H1 (cell line): ENCODE results near the gene CNTN5. TPM values are rescaled to one million over a fixed set of nuclear protein-coding genes. Genes with fewer than 3 reads are reported as not detected.

Experiments
- GABPA ChIP-seq: IDR thresholded peaks from 2 replicates; pipeline ENCODE4 v1.6.1; 2011; ENCODE audit warnings: mild to moderate bottlenecking, low read length, moderate library complexity, borderline replicate concordance; ENCODE audit not compliant: insufficient read depth
- KDM4A ChIP-seq: IDR thresholded peaks from one replicate; pipeline ENCODE4 v1.7.1; 2012; ENCODE audit warnings: low read depth, mild to moderate bottlenecking, moderate library complexity, low read length, inconsistent platforms; ENCODE audit not compliant: severe bottlenecking
- SP1 ChIP-seq: IDR thresholded peaks from 2 replicates; pipeline ENCODE4 v1.6.1; 2011; ENCODE audit warnings: low read depth, low read length
- TCF12 ChIP-seq: IDR thresholded peaks from 2 replicates; pipeline ENCODE4 v1.6.1; 2011; ENCODE audit warnings: low read depth, mild to moderate bottlenecking, low read length
- polyA plus RNA-seq, 7 experiments: library from polyadenylated mRNA; depleted of rRNA in 3 of 7; stranded (reverse) in 5 of 7; unstranded in 2 of 7; fragments of >200 nt in 5 of 7; fragments of 200-250 nt in 2 of 7; gene quantifications; 1 replicate in 5 of 7; 2 replicates in 1 of 7; 4 replicates in 1 of 7; pipeline versions ENCODE4 v1.2.1 to v1.2.3, GENCODE V29; 2011 to 2013; ENCODE audit warnings: missing spikeins in 2 of 7, mixed read lengths in 2 of 7
- total RNA-seq: library from RNA; stranded (reverse); fragmentation: NEBNext Ultra II Directional; extraction: Animal tissue kit (Norgen Biotek cat#: 25700); gene quantifications from 2 replicates; pipeline ENCODE4 v1.2.1, GENCODE V29; 2021

Gene CNTN5
- total and polyA plus RNA-seq, 2 of the 8 experiments (the other 6 are each of a cell fraction or from before 2014, with no cell fraction given), result not detected

DNA sequence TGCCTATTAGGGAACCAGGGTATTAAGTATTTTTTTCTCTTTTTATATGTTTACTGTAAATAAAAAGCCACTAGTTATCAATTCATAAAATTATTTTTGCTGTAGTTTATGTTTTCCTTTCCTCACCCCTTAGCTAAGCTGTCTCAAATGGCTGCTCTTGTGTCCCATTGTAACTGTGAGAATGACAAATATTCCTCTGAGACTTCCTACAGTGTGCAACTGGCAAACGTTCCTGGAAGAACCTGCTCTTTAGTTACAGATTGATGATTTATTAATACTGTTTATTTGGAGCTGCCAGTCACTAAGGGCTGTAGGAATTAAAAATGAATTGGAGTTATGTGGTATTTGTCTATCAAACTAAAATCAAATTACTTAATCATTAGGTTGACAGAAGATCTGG is 990.9 kb downstream of the CNTN5 start (continued):
- TF ChIP-seq GABPA (no peak), SP1 (no peak), TCF12 (no peak), KDM4A (no peak)
